ENCODE results near the gene CDC6. TPM values are rescaled to one million over a fixed set of nuclear protein-coding genes. Genes with fewer than 3 reads are reported as not detected.

The CDC6 gene
- total RNA-seq, 6 donors from 2014 or later = 1.1 to 5.1 (median 2.3) TPM

- Histone ChIP-seq H3K27me3 (no peaks in the 10 kb centered on the region), H3K36me3 (peaks cover 38 to 90% (median 69%) of the 10 kb centered on the region in 4 donors), H3K27ac (no peak overlapping the region), H3K4me3 (no peak overlapping the region), H3K9me3 (no peaks in the 10 kb centered on the region), H3K4me1 (no peaks in the 10 kb centered on the region)
- 93 to 95% methylated on average over 7 of the region's 7 CpGs for WGBS, 2 donors
- no peak for TF ChIP-seq POLR2AphosphoS5 (IDR thresholded peaks at IDR 0.05)
- TF ChIP-seq EP300 (IDR thresholded peaks at IDR 0.05) = no peak
- TF ChIP-seq CTCF (IDR thresholded peaks at IDR 0.05) = no peak
- no peak for TF ChIP-seq POLR2A (IDR thresholded peaks at IDR 0.05)
- DNase-seq (no peak), ATAC-seq (ENCODE audit: low FRiP score in 2 of 2) (no peak)
Observed at GRCh38 chr17:40260528-40260927, 27.2 kb upstream of the CDC6 start.

GRCh38 chr17:40264458-40265185 lies 23.1 kb upstream of the CDC6 start:
- Histone ChIP-seq H3K36me3 (peaks cover 23 to 94% (median 60%) of the 10 kb centered on the region in 4 donors), H3K27ac (no peak overlapping the region), H3K9me3 (no peaks in the 10 kb centered on the region), H3K4me1 (no peaks in the 10 kb centered on the region), H3K27me3 (no peaks in the 10 kb centered on the region), H3K4me3 (no peak overlapping the region)
- WGBS, 2 donors = 90 to 93% methylated on average over 10 to 21 of the region's 21 CpGs
- ATAC-seq (ENCODE audit: low FRiP score in 2 of 2) (peak in 1 of 2 donors; percentile 47), DNase-seq (peak in 1 of 2 donors; percentile 61)
- TF ChIP-seq POLR2A (IDR thresholded peaks at IDR 0.05) (no peak), EP300 (IDR thresholded peaks at IDR 0.05) (no peak), POLR2AphosphoS5 (IDR thresholded peaks at IDR 0.05) (no peak), CTCF (IDR thresholded peaks at IDR 0.05) (no peak)

DNA sequence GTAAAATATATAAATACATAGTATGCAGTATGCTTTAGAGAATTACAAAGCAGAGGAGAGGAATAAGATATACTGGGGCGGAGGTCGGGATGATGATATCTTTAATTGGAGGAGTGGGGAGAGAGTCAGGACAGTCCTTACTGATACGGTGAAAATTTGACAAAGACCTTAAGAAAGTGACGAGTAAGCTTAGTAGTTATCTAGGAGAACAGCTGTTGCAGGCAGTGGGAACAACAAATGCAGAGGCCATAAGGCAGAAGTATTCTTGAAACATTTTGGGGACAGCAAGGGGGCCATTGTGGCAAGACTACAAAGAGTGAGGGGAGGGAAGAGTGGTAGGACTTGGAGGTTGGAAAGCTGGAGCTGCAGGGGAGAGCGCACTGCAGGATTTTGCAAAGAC lies 22.3 kb upstream of the CDC6 start:
- Histone ChIP-seq H3K27me3 (no peaks in the 10 kb centered on the region), H3K4me3 (no peak overlapping the region), H3K9me3 (no peaks in the 10 kb centered on the region), H3K36me3 (peaks cover 22 to 89% (median 56%) of the 10 kb centered on the region in 4 donors), H3K4me1 (no peaks in the 10 kb centered on the region), H3K27ac (no peak overlapping the region)
- no peak for ATAC-seq (ENCODE audit: low FRiP score in 2 of 2)
- WGBS, 2 donors = 95% methylated on average over 5 of the region's 5 CpGs
- TF ChIP-seq POLR2AphosphoS5 (IDR thresholded peaks at IDR 0.05) (no peak), CTCF (IDR thresholded peaks at IDR 0.05) (no peak), EP300 (IDR thresholded peaks at IDR 0.05) (no peak), POLR2A (IDR thresholded peaks at IDR 0.05) (no peak)
- DNase-seq = no peak

- no peaks in the 10 kb centered on the region for H3K4me1 ChIP-seq
- TF ChIP-seq CTCF (IDR thresholded peaks at IDR 0.05) (no peak), POLR2A (IDR thresholded peaks at IDR 0.05) (no peak), POLR2AphosphoS5 (IDR thresholded peaks at IDR 0.05) (no peak), EP300 (IDR thresholded peaks at IDR 0.05) (no peak)
- H3K27me3 ChIP-seq = no peaks in the 10 kb centered on the region
- peaks cover 20 to 87% (median 48%) of the 10 kb centered on the region in 4 donors for H3K36me3 ChIP-seq
- H3K9me3 ChIP-seq = no peaks in the 10 kb centered on the region
- DNase-seq (no peak), ATAC-seq (ENCODE audit: low FRiP score in 2 of 2) (no peak)
- 91 to 94% methylated on average over 6 of the region's 6 CpGs for WGBS, 2 donors
- H3K4me3 ChIP-seq = no peak overlapping the region
- H3K27ac ChIP-seq = no peak overlapping the region
Observed at GRCh38 chr17:40266882-40267281, 20.8 kb upstream of the CDC6 start.
